Natural killer cell (primary cell): ENCODE measurements around the gene CXCL17. TPM values are rescaled to one million over a fixed set of nuclear protein-coding genes. Genes with fewer than 3 reads are reported as not detected.

Experiments used
- ATAC-seq, 3 donors: fragments of 150-1000 bp in 2 of 3; fragments of 200-7000 bp in 1 of 3; cut with Tn5 transposase; 1 replicate in 1 of 3; 2 replicates in 2 of 3; pipeline ENCODE4 v1.10.0; 2021; ENCODE audit warnings: mild to moderate bottlenecking in 2 of 3, moderate library complexity in 2 of 3
- DNase-seq, 2 donors: peaks; one replicate each; pipeline versions ENCODE4 v3.0.0 to v3.0.0-alpha.2; 2013 to 2021; ENCODE audit warnings: mixed read lengths in 1 of 2
- H3K27ac ChIP-seq: one replicate; pipeline ENCODE4 v1.5.1; 2013; ENCODE audit warnings: mild to moderate bottlenecking, low read length
- H3K27me3 ChIP-seq: one replicate; pipeline ENCODE4 v1.6.1; 2013; ENCODE audit warnings: low read length; ENCODE audit not compliant: control insufficient read depth, insufficient read depth
- H3K36me3 ChIP-seq: one replicate; pipeline ENCODE4 v1.6.1; 2013; ENCODE audit warnings: low read length; ENCODE audit not compliant: control insufficient read depth, insufficient read depth
- H3K4me1 ChIP-seq: one replicate; pipeline ENCODE4 v1.6.1; 2013; ENCODE audit warnings: low read length; ENCODE audit not compliant: control insufficient read depth, insufficient read depth
- H3K4me3 ChIP-seq: one replicate; pipeline ENCODE4 v1.5.1; 2013; ENCODE audit warnings: low read length
- H3K9me3 ChIP-seq: one replicate; pipeline ENCODE4 v1.6.1; 2013; ENCODE audit warnings: low read length; ENCODE audit not compliant: control insufficient read depth, insufficient read depth
- H3K27ac Mint-ChIP-seq, 2 donors: one replicate each; pipeline ENCODE4 v1.8.0; 2022; ENCODE audit warnings: mild to moderate bottlenecking in 2 of 2, mixed read lengths in 2 of 2, moderate library complexity in 1 of 2
- H3K27me3 Mint-ChIP-seq, 2 donors: one replicate each; pipeline ENCODE4 v1.8.0; 2022; ENCODE audit warnings: low read depth in 2 of 2, mixed read lengths in 2 of 2
- H3K36me3 Mint-ChIP-seq: one replicate; pipeline ENCODE4 v1.8.0; 2022; ENCODE audit warnings: mixed read lengths
- H3K4me1 Mint-ChIP-seq, 2 donors: one replicate each; pipeline ENCODE4 v1.8.0; 2022; ENCODE audit warnings: mixed read lengths in 2 of 2
- H3K4me3 Mint-ChIP-seq: one replicate; pipeline ENCODE4 v1.8.0; 2022; ENCODE audit warnings: mild to moderate bottlenecking, moderate library complexity, mixed read lengths
- H3K9me3 Mint-ChIP-seq, 2 donors: one replicate each; pipeline ENCODE4 v1.8.0; 2022; ENCODE audit warnings: mixed read lengths in 2 of 2
- CTCF ChIP-seq: fragments of 200-600 bp; IDR thresholded peaks from one replicate; pipeline ENCODE4 v1.8.0; 2022; ENCODE audit warnings: antibody characterized with exemption
- WGBS: methylation state at CpG from one replicate; pipeline ENCODE4 v1.1.7; 2013; ENCODE audit warnings: missing lambda C conversion rate; ENCODE audit not compliant: insufficient coverage; 5-methylcytosine and 5-hydroxymethylcytosine counted together
- intact Hi-C: fragments of 100-400 bp; cut with micrococcal nuclease; formaldehyde crosslinking; loops from one replicate; pipeline ENCODE4 v1.14.2; 2022
- total RNA-seq, 4 donors: library from RNA; stranded (reverse); fragments of 120-200 nt in 1 of 4; gene quantifications; one replicate each; pipeline versions ENCODE4 v1.2.3 to v1.2.4, GENCODE V29; 2013 to 2022

CXCL17 gene
- total RNA-seq, 3 donors from 2014 or later (not counting 1 experiment from before 2014, with no cell fraction given), result not detected

DNA sequence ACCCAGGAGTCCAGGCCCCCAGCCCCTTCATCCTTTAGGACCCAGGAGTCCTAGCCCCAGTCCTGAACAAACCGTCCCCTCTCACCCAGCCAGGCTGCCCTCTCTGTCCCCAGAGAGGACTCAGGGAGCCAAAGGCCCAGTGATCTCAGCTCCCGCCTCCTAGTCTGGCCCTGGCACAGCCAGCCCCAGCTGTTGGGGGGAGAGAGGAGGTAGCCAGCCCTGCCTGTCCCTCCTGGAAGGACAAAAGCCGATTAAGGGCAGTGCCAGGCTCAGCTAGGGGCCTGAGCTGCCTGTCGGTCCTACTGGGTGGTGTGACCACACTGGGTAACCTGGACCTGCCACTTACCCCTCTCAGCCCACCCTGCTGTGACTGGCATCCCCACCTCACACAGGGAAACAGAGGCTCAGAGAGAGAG lies 30.1 kb downstream of the CXCL17 start:
- Histone ChIP-seq H3K36me3 (peaks cover 5% of the 10 kb centered on the region), H3K27ac (no peak overlapping the region), H3K27me3 (no peaks in the 10 kb centered on the region), H3K4me3 (no peak overlapping the region), H3K9me3 (no peaks in the 10 kb centered on the region), H3K4me1 (no peaks in the 10 kb centered on the region)
- DNase-seq, result no peak
- no peak for ATAC-seq
- Mint-ChIP-seq H3K27me3 (no peaks in the 10 kb centered on the region), H3K36me3 (no peaks in the 10 kb centered on the region), H3K27ac (no peak overlapping the region), H3K4me1 (peaks cover 0 to 41% of the 10 kb centered on the region in 2 donors), H3K9me3 (no peaks in the 10 kb centered on the region), H3K4me3 (no peak overlapping the region)
- TF ChIP-seq CTCF, result no peak
- WGBS, result 94% methylated on average over 4 of the region's 4 CpGs
- intact Hi-C loops, result no loop called here

GRCh38 chr19:42412227-42412626 lies 30.5 kb downstream of the CXCL17 start:
- H3K4me1 ChIP-seq, result no peaks in the 10 kb centered on the region
- H3K9me3 Mint-ChIP-seq, result no peaks in the 10 kb centered on the region
- DNase-seq, result no peak
- no peaks in the 10 kb centered on the region for H3K27me3 Mint-ChIP-seq
- peak overlapping the region in 1 of 2 donors; percentile 67 for H3K27ac Mint-ChIP-seq
- no peak for TF ChIP-seq CTCF
- no peaks in the 10 kb centered on the region for H3K27me3 ChIP-seq
- peaks cover 7% of the 10 kb centered on the region for H3K36me3 ChIP-seq
- H3K27ac ChIP-seq, result no peak overlapping the region
- 89% methylated on average over 7 of the region's 7 CpGs for WGBS
- peaks cover 0 to 41% of the 10 kb centered on the region in 2 donors for H3K4me1 Mint-ChIP-seq
- H3K4me3 ChIP-seq, result no peak overlapping the region
- ATAC-seq, result no peak
- no peak overlapping the region for H3K4me3 Mint-ChIP-seq
- intact Hi-C loops, result no loop called here
- H3K36me3 Mint-ChIP-seq, result no peaks in the 10 kb centered on the region
- H3K9me3 ChIP-seq, result no peaks in the 10 kb centered on the region

DNA sequence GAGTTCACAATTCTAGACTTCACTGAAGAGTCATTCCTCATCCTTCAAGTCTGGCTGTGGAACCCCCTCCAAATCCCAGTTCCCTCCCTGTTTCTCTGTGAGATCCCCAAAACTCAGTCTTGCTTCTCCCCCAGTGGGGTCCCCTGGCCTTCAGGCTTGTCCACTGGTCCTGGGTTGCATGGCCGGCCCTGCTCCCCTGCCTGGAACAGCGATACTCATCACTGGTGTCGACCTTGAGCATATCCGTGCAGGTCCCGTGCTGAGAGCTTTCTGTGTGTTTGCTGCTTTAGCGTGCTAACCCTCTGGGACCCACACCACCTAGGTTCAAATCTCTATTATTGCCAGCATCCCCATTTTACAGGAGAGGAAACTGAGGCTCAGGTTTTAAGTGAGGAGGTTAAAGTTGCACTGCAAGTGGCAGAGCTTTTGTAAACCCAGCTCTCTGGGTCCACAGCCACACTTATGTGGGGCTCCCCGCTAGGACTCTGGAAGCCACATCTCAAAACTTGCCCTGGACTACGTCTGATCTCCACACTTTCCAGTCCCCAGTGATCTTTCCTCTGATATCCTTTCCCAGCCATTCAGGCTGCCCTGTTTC lies 31.1 kb downstream of the CXCL17 start:
- no peaks in the 10 kb centered on the region for H3K27me3 Mint-ChIP-seq

More for the DNA sequence above, 31.1 kb downstream of the CXCL17 start:
- TF ChIP-seq CTCF, result no peak
- WGBS, result 98% methylated on average over 8 of the region's 8 CpGs
- Histone ChIP-seq H3K27me3 (no peaks in the 10 kb centered on the region), H3K36me3 (peaks cover 9% of the 10 kb centered on the region), H3K4me1 (no peaks in the 10 kb centered on the region), H3K27ac (no peak overlapping the region), H3K9me3 (no peaks in the 10 kb centered on the region), H3K4me3 (no peak overlapping the region)
- H3K4me1 Mint-ChIP-seq, result peaks cover 0 to 44% of the 10 kb centered on the region in 2 donors
- intact Hi-C loops, result no loop called here
- ATAC-seq (no peak), DNase-seq (no peak)
- peak overlapping the region in 1 of 2 donors; percentile 67 for H3K27ac Mint-ChIP-seq
- no peaks in the 10 kb centered on the region for H3K9me3 Mint-ChIP-seq
- H3K36me3 Mint-ChIP-seq, result no peaks in the 10 kb centered on the region
- H3K4me3 Mint-ChIP-seq, result no peak overlapping the region
